Gastrocnemius medialis (tissue), 4 donors: ENCODE results near the gene MRAP2.

Experiments used
- POLR2A ChIP-seq, 2 donors: fragments of 450-650 bp; IDR thresholded peaks; one replicate each; pipeline ENCODE4 v1.6.1; 2017; ENCODE audit warnings: antibody characterized with exemption in 2 of 2, mild to moderate bottlenecking in 2 of 2, moderate library complexity in 2 of 2
- TF ChIP-seq, protein P1 (sequence below), 5 experiments: fragments of 450-650 bp in 3 of 5; fragments of 200-600 bp in 2 of 5; sonication (generic) in 2 of 5; IDR thresholded peaks in 4 of 5; conservative IDR thresholded peaks in 1 of 5; 1 replicate in 4 of 5; 2 replicates in 1 of 5; pipeline ENCODE4 v1.5.1; 2016 to 2019; ENCODE audit warnings: antibody characterized with exemption in 5 of 5, mild to moderate bottlenecking in 3 of 5, moderate library complexity in 3 of 5

DNA sequence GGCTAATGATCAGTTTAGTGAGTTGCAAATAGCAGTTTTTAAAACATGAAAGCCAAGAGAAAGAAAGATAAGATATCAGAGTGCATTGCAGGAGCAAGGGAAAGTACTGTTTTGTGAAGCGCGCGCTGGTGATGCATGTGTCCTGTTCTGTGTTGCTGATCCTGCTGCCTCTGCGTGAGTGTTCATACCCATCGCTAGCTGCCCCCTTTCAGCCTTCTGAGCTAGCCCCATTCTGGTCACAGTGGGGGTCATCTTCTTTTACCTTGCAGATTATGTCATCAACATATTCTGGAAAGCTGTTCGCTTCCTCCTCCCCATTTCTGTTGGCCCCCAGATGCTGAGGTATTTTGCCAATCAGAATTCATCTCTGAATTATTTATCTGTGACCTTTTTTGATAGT lies 1.9 kb downstream of the MRAP2 start:
- TF ChIP-seq, protein P1, sequence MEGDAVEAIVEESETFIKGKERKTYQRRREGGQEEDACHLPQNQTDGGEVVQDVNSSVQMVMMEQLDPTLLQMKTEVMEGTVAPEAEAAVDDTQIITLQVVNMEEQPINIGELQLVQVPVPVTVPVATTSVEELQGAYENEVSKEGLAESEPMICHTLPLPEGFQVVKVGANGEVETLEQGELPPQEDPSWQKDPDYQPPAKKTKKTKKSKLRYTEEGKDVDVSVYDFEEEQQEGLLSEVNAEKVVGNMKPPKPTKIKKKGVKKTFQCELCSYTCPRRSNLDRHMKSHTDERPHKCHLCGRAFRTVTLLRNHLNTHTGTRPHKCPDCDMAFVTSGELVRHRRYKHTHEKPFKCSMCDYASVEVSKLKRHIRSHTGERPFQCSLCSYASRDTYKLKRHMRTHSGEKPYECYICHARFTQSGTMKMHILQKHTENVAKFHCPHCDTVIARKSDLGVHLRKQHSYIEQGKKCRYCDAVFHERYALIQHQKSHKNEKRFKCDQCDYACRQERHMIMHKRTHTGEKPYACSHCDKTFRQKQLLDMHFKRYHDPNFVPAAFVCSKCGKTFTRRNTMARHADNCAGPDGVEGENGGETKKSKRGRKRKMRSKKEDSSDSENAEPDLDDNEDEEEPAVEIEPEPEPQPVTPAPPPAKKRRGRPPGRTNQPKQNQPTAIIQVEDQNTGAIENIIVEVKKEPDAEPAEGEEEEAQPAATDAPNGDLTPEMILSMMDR (IDR thresholded peaks at IDR 0.05 in 4 of 5, conservative IDR thresholded peaks at IDR 0.05 in 1 of 5), result no peak
- TF ChIP-seq POLR2A (IDR thresholded peaks at IDR 0.05), result no peak
